GM12892 (cell line): ENCODE measurements around the gene KCNMB2.

Experiments used
- POLR2A ChIP-seq: IDR thresholded peaks from 2 replicates; pipeline ENCODE4 v1.6.1; 2011; ENCODE audit warnings: low read depth, low read length, control low read depth
- POLR2AphosphoS5 ChIP-seq: IDR thresholded peaks from 2 replicates; pipeline ENCODE4 v1.6.1; 2011; ENCODE audit warnings: low read depth, low read length, control low read depth
- TAF1 ChIP-seq: IDR thresholded peaks from 2 replicates; pipeline ENCODE4 v1.6.1; 2011; ENCODE audit warnings: low read depth, mild to moderate bottlenecking, control low read depth, low read length, borderline replicate concordance

DNA sequence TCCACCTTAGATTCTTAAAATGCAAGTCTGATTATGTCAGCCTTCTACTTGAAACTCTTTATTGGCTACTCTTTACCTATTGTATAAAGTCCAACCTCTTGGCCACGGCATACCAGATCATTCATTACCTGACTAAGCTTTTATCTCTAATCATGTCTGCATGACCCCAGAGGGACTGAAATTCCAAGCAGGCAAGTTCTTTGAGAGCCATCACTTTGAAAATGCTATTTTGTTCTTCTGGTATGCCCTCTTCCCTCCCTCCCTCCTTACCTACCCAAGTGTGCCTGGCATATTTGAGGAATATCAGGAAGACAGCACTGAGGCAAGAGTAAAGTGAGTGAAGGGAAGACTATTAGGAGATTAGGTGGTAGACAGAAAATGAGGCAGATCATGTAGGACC, 57.5 kb downstream of the KCNMB2 start:
- TF ChIP-seq POLR2A (no peak), POLR2AphosphoS5 (no peak), TAF1 (no peak)
